ENCODE measurements around the gene CLC. TPM values are rescaled to one million over a fixed set of nuclear protein-coding genes. Genes with fewer than 3 reads are reported as not detected.

CLC gene
- total and polyA plus RNA-seq, 2 experiments from 2014 or later = not detected

DNA sequence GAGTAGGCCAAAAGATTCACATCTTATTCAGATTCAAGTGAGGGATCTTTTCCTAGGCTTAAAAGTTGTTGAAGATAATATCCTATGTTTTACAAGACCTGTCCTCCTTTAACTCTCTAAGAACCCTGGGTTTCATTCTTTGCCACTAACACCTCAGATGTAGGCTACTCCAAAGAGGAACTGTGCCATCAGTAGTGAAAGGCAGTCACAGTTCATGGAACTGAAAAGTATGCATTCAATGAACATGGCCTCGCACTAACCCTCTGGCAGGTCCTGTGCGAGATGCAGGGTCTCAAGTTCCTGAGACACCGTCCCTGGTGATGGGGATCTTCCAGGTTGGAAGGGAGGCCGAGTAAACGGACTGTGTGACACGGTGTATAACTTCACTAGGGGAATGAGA is 29.2 kb downstream of the CLC start:
- 89% methylated on average over 6 of the region's 6 CpGs for WGBS (ENCODE audit: low lambda C conversion rate, missing lambda C conversion rate)
- Histone ChIP-seq H3K27ac (no peak overlapping the region), H3K4me1 (ENCODE audit: insufficient read depth) (no peaks in the 10 kb centered on the region), H3K27me3 (no peaks in the 10 kb centered on the region), H3K4me2 (no peak overlapping the region), H3K36me3 (replicated peaks; ENCODE audit: insufficient read depth, low read depth) (no peaks in the 10 kb centered on the region), H4K20me1 (ENCODE audit: insufficient read depth, poor library complexity, severe bottlenecking) (no peaks in the 10 kb centered on the region), H3K9me3 (ENCODE audit: low read depth) (no peaks in the 10 kb centered on the region), H3K79me2 (no peaks in the 10 kb centered on the region), H2AFZ (no peak overlapping the region), H3K4me3 (no peak overlapping the region), H3K9me2 (replicated peaks; ENCODE audit: insufficient read depth) (no peaks in the 10 kb centered on the region)
- TF ChIP-seq EZH2 (IDR thresholded peaks at IDR 0.05; ENCODE audit: borderline replicate concordance) (no peak), CTCF (IDR thresholded peaks at IDR 0.05; ENCODE audit: poor library complexity) (no peak), EZH2phosphoT487 (IDR thresholded peaks at IDR 0.05; ENCODE audit: low read depth, severe bottlenecking, unreplicated experiment) (no peak)
- DNase-seq (ENCODE audit: low spot score) = no peak

DNA sequence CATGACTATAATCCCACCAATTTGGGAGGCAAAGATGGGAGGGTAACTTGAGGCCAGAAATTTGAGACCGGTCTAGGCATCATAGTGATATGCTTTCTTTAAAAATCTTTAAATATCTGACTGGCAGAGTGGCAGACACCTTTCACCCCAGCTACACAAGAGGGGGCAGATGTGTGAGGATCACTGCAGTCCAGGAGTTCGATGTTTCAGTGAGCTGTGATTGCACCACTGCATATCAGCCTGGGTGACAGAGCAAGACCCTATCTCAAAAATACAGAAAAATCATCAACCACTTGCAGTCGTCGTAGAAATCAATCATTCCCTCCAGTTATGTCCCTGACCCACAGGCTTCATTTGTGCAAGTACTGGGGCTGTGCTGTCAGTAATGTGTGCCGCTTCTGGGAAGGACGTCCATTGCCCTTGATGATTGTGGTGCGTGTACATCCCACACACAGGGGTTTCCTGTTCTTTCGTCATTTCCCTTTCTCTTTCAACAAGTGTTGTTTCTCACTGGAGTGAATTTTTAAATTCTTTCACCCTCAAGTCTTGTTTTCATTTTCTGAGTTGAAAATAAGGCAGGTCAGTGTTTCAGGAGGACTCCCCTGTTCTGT is 32.1 kb downstream of the CLC start:
- no peak overlapping the region for H3K4me3 ChIP-seq
- WGBS (ENCODE audit: low lambda C conversion rate, missing lambda C conversion rate) = 84% methylated on average over 8 of the region's 8 CpGs
- TF ChIP-seq EZH2 (IDR thresholded peaks at IDR 0.05; ENCODE audit: borderline replicate concordance) (no peak), CTCF (IDR thresholded peaks at IDR 0.05; ENCODE audit: poor library complexity) (no peak), EZH2phosphoT487 (IDR thresholded peaks at IDR 0.05; ENCODE audit: low read depth, severe bottlenecking, unreplicated experiment) (no peak)
- H3K4me2 ChIP-seq = no peak overlapping the region
- no peak for DNase-seq (ENCODE audit: low spot score)
- H3K27me3 ChIP-seq = no peaks in the 10 kb centered on the region
- H3K27ac ChIP-seq = no peak overlapping the region
- no peaks in the 10 kb centered on the region for H3K9me3 ChIP-seq (ENCODE audit: low read depth)
- H3K4me1 ChIP-seq (ENCODE audit: insufficient read depth) = no peaks in the 10 kb centered on the region
- no peak overlapping the region for H2AFZ ChIP-seq
- H3K36me3 ChIP-seq (replicated peaks; ENCODE audit: insufficient read depth, low read depth) = no peaks in the 10 kb centered on the region
- no peaks in the 10 kb centered on the region for H3K9me2 ChIP-seq (replicated peaks; ENCODE audit: insufficient read depth)
- H4K20me1 ChIP-seq (ENCODE audit: insufficient read depth, poor library complexity, severe bottlenecking) = no peaks in the 10 kb centered on the region
- no peaks in the 10 kb centered on the region for H3K79me2 ChIP-seq

- Histone ChIP-seq H3K27me3 (no peaks in the 10 kb centered on the region), H3K4me2 (no peak within 1 kb of the TSS), H3K4me3 (no peak within 1 kb of the TSS), H3K79me2 (no peaks in the 10 kb centered on the region), H4K20me1 (ENCODE audit: insufficient read depth, poor library complexity, severe bottlenecking) (no peaks in the 10 kb centered on the region), H3K9me3 (ENCODE audit: low read depth) (no peaks in the 10 kb centered on the region), H3K4me1 (ENCODE audit: insufficient read depth) (no peaks in the 10 kb centered on the region), H3K36me3 (replicated peaks; ENCODE audit: insufficient read depth, low read depth) (no peaks in the 10 kb centered on the region), H3K9me2 (replicated peaks; ENCODE audit: insufficient read depth) (no peaks in the 10 kb centered on the region), H3K27ac (no peak within 1 kb of the TSS), H2AFZ (no peak within 1 kb of the TSS)
- peak; percentile 28 for DNase-seq (ENCODE audit: low spot score)
- 65% methylated on average over 6 of the region's 6 CpGs for WGBS (ENCODE audit: low lambda C conversion rate, missing lambda C conversion rate)
- TF ChIP-seq CTCF (IDR thresholded peaks at IDR 0.05; ENCODE audit: poor library complexity) = no peak
- TF ChIP-seq EZH2 (IDR thresholded peaks at IDR 0.05; ENCODE audit: borderline replicate concordance) = no peak
- TF ChIP-seq EZH2phosphoT487 (IDR thresholded peaks at IDR 0.05; ENCODE audit: low read depth, severe bottlenecking, unreplicated experiment) = no peak
These were observed 33.4 kb downstream of the CLC start, which contains the start of gene LGALS14 for GRCh38 chr19:39704181-39705044. Gene LGALS14, plus strand, starts transcription at chr19:39704481. Its CDS starts 48 bp downstream, at chr19:39704529.

All from hepatocyte (in vitro differentiated cells).